Hepatocyte (in vitro differentiated cells): Measurements from ENCODE around the gene ATAD3C. TPM values are rescaled to one million over a fixed set of nuclear protein-coding genes. Genes with fewer than 3 reads are reported as not detected.
"Not testable (repeated sequence)": the region's sequence is repeated elsewhere in the genome, so short reads cannot be mapped to it uniquely, and the experiment has no call there.

Source experiments
- DNase-seq: peaks from one replicate; pipeline ENCODE4 v3.0.0-alpha.2; 2016; ENCODE audit warnings: low spot score
- H2AFZ ChIP-seq: fragments of 200-600 bp; sonication (generic); 2 replicates; pipeline ENCODE4 v1.6.0; 2016; ENCODE audit warnings: antibody characterized with exemption, mild to moderate bottlenecking
- H3K27ac ChIP-seq: fragments of 200-600 bp; sonication (generic); 2 replicates; pipeline ENCODE4 v1.5.1; 2016; ENCODE audit warnings: mild to moderate bottlenecking
- H3K27me3 ChIP-seq: fragments of 200-600 bp; sonication (generic); 2 replicates; pipeline ENCODE4 v1.6.1; 2016
- H3K36me3 ChIP-seq: fragments of 200-600 bp; sonication (generic); replicated peaks from 2 replicates; pipeline ENCODE4 v1.5.1; 2016; ENCODE audit warnings: low read depth; ENCODE audit not compliant: insufficient read depth
- H3K4me1 ChIP-seq: fragments of 200-600 bp; sonication (generic); 2 replicates; pipeline ENCODE4 v1.5.1; 2016; ENCODE audit warnings: mild to moderate bottlenecking, moderate library complexity; ENCODE audit not compliant: insufficient read depth
- H3K4me2 ChIP-seq: fragments of 200-600 bp; sonication (generic); 2 replicates; pipeline ENCODE4 v1.6.0; 2016
- H3K4me3 ChIP-seq: fragments of 200-600 bp; sonication (generic); 2 replicates; pipeline ENCODE4 v1.5.1; 2016; ENCODE audit warnings: mild to moderate bottlenecking
- H3K79me2 ChIP-seq: fragments of 200-600 bp; sonication (generic); 2 replicates; pipeline ENCODE4 v1.6.0; 2017; ENCODE audit warnings: mild to moderate bottlenecking
- H3K9me2 ChIP-seq: fragments of 200-600 bp; sonication (generic); replicated peaks from 2 replicates; pipeline ENCODE4 v1.6.0; 2017; ENCODE audit warnings: mild to moderate bottlenecking; ENCODE audit not compliant: insufficient read depth
- H3K9me3 ChIP-seq: fragments of 200-600 bp; sonication (generic); 2 replicates; pipeline ENCODE4 v1.5.1; 2016; ENCODE audit warnings: low read depth, mild to moderate bottlenecking
- H4K20me1 ChIP-seq: fragments of 200-600 bp; sonication (generic); 2 replicates; pipeline ENCODE4 v1.6.0; 2016; ENCODE audit warnings: mild to moderate bottlenecking; ENCODE audit not compliant: insufficient read depth, poor library complexity, severe bottlenecking
- EZH2 ChIP-seq: fragments of 200-600 bp; sonication (generic); IDR thresholded peaks from 2 replicates; pipeline ENCODE4 v1.6.1; 2016; ENCODE audit warnings: antibody characterized with exemption, mild to moderate bottlenecking, borderline replicate concordance
- EZH2phosphoT487 ChIP-seq: fragments of 200-600 bp; sonication (generic); IDR thresholded peaks from one replicate; pipeline ENCODE4 v1.6.1; 2018; ENCODE audit warnings: antibody characterized with exemption, mild to moderate bottlenecking, low read depth, moderate library complexity; ENCODE audit not compliant: unreplicated experiment, severe bottlenecking
- WGBS: methylation state at CpG from one replicate; pipeline ENCODE4 v1.1.6; 2016; ENCODE audit warnings: low lambda C conversion rate; ENCODE audit errors: missing lambda C conversion rate; 5-methylcytosine and 5-hydroxymethylcytosine counted together
- polyA plus RNA-seq: library from polyadenylated mRNA; unstranded; fragments of >200 nt; fragmentation: Nextera tagmentation; extraction: Ambion mirVana; gene quantifications from 2 replicates; pipeline ENCODE4 v1.2.1, GENCODE V29; 2016
- total RNA-seq: library from RNA; depleted of rRNA; stranded (reverse); fragments of >200 nt; gene quantifications from 2 replicates; pipeline ENCODE4 v1.2.3, GENCODE V29; 2014
- TF ChIP-seq, protein P1 (sequence below): fragments of 200-600 bp; sonication (generic); IDR thresholded peaks from 2 replicates; pipeline ENCODE4 v1.5.1; 2016; ENCODE audit warnings: antibody characterized with exemption, mild to moderate bottlenecking; ENCODE audit not compliant: poor library complexity

The ATAD3C gene
- total and polyA plus RNA-seq, 2 experiments from 2014 or later = 0.10 to 1.2 TPM

DNA sequence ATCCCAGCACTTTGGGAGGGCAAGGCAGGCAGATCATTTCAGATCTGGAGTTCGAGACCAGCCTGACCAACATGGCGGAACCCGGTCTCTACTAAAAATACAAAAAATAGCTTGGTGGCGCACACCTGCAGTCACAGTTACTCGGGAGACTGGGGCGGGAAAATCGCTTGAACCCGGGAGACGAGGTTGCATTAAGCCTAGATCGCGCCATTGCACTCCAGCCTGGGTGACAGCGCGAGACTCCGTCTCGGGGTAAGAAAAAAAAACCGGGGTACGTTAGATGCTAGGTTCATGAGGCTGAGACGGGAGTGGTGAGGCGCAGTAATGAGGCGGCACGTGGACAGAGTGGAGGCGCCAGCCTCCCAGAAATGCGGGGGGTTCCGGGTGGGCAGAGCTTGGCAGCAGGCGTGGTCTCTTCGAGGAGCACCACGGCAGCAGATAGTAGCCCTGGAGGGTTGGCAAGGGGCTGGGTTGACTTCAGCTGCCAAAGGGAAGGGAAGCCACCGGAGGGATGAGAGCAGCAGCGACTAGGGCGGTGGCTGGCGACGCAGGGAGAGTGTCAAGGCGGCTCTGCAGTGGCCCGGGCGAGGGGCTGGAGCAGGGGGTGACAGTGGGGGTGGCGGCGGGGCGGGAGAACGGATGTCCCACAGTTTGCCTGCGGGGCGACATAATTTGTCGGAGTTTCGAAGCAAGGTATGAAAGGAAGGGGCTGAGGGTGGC lies 43.2 kb upstream of the ATAD3C start:
- no peaks in the 10 kb centered on the region for H3K36me3 ChIP-seq

GRCh38 chr1:1406821-1407635 lies 42.5 kb upstream of the ATAD3C start, which contains the start of gene MRPL20:
Gene MRPL20 (minus strand): TSS chr1:1407293. CDS start chr1:1407217, 76 bp downstream.
- Histone ChIP-seq H3K9me2 (no peaks in the 10 kb centered on the region), H3K4me3 (peak within 1 kb of the TSS; percentile 82), H3K4me1 (peaks cover 19% of the 10 kb centered on the region), H3K36me3 (no peaks in the 10 kb centered on the region), H3K9me3 (no peaks in the 10 kb centered on the region), H3K4me2 (peak within 1 kb of the TSS; percentile 99), H4K20me1 (peaks cover 13% of the 10 kb centered on the region), H3K27ac (peak within 1 kb of the TSS; percentile 90), H3K79me2 (peaks cover 53% of the 10 kb centered on the region), H2AFZ (peak within 1 kb of the TSS; percentile 76), H3K27me3 (no peaks in the 10 kb centered on the region)
- peak; percentile 97 for DNase-seq
- WGBS = 2% methylated on average over 70 of the region's 98 CpGs
- TF ChIP-seq EZH2 (no peak), EZH2phosphoT487 (no peak)
- TF ChIP-seq, protein P1, sequence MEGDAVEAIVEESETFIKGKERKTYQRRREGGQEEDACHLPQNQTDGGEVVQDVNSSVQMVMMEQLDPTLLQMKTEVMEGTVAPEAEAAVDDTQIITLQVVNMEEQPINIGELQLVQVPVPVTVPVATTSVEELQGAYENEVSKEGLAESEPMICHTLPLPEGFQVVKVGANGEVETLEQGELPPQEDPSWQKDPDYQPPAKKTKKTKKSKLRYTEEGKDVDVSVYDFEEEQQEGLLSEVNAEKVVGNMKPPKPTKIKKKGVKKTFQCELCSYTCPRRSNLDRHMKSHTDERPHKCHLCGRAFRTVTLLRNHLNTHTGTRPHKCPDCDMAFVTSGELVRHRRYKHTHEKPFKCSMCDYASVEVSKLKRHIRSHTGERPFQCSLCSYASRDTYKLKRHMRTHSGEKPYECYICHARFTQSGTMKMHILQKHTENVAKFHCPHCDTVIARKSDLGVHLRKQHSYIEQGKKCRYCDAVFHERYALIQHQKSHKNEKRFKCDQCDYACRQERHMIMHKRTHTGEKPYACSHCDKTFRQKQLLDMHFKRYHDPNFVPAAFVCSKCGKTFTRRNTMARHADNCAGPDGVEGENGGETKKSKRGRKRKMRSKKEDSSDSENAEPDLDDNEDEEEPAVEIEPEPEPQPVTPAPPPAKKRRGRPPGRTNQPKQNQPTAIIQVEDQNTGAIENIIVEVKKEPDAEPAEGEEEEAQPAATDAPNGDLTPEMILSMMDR = no peak

More for the DNA sequence above, 43.2 kb upstream of the ATAD3C start:
- no peaks in the 10 kb centered on the region for H3K9me2 ChIP-seq
- 54% methylated on average over 42 of the region's 43 CpGs for WGBS
- H3K27ac ChIP-seq = peak overlapping the region; percentile 90
- TF ChIP-seq, protein P1 = no peak
- TF ChIP-seq EZH2phosphoT487 (no peak), EZH2 (no peak)
- DNase-seq = no peak
- H3K4me1 ChIP-seq = peaks cover 24% of the 10 kb centered on the region
- no peaks in the 10 kb centered on the region for H3K27me3 ChIP-seq
- H3K4me2 ChIP-seq = peak overlapping the region; percentile 99
- H3K4me3 ChIP-seq = peak overlapping the region; percentile 71
- peaks cover 13% of the 10 kb centered on the region for H4K20me1 ChIP-seq
- H2AFZ ChIP-seq = peak overlapping the region; percentile 76
- H3K79me2 ChIP-seq = peaks cover 60% of the 10 kb centered on the region
- H3K9me3 ChIP-seq = no peaks in the 10 kb centered on the region

DNA sequence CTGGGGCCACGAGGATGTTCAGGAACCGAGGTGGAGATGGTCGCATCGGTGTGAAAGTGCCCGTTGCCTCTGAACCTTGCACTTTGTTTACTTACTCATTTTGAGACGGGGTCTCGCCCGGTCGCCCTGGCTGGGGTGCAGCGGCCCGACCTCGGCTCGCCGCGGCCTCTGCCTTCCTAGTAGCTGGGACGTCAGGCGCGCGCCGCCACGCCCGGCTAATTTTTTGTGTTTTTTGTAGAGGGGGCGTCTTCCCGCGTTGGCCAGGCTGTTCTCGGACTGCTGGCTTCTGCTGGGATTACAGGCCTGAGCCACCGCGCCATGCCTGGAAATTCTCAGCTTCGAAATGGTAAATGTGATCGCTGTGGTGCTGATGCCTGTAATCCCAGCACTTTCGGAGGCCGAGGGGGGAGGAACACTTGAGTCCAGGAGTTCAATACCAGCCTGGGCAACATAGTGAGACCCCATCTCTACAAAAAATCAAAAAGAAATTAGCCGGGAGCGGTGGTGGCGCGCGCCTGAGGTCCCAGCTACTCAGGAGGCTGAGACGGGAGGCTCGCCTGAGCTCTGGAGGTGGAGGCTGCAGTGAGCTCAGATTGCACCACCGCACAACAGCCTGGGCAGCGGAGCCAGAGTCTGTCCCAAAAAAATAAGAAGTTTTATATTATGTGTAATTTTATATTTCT lies 41.7 kb upstream of the ATAD3C start:
- peaks cover 53% of the 10 kb centered on the region for H3K79me2 ChIP-seq
- peak overlapping the region; percentile 90 for H3K27ac ChIP-seq
- H3K27me3 ChIP-seq = no peaks in the 10 kb centered on the region
- no peak overlapping the region for H2AFZ ChIP-seq
- H3K4me1 ChIP-seq = peaks cover 19% of the 10 kb centered on the region
- WGBS = 8% methylated on average over 37 of the region's 41 CpGs
- TF ChIP-seq, protein P1 = no peak
- TF ChIP-seq EZH2phosphoT487 (no peak), EZH2 (no peak)
- peak; percentile 58 for DNase-seq
- no peaks in the 10 kb centered on the region for H3K9me3 ChIP-seq
- no peaks in the 10 kb centered on the region for H3K36me3 ChIP-seq
- H4K20me1 ChIP-seq = peaks cover 13% of the 10 kb centered on the region
- no peaks in the 10 kb centered on the region for H3K9me2 ChIP-seq
- H3K4me3 ChIP-seq = peak overlapping the region; percentile 82
- H3K4me2 ChIP-seq = peak overlapping the region; percentile 94

- 66% methylated on average over 8 of the region's 8 CpGs for WGBS
- not testable (repeated sequence) for H3K36me3 ChIP-seq, H3K4me2 ChIP-seq, H3K9me2 ChIP-seq, DNase-seq, H2AFZ ChIP-seq, H3K4me3 ChIP-seq, H3K27me3 ChIP-seq, H3K9me3 ChIP-seq, H3K27ac ChIP-seq
- Histone ChIP-seq H3K4me1 (peaks cover 19% of the 10 kb centered on the region), H4K20me1 (peaks cover 13% of the 10 kb centered on the region), H3K79me2 (peaks cover 41% of the 10 kb centered on the region)
Measured at GRCh38 chr1:1410238-1410637, 39.3 kb upstream of the ATAD3C start.
